Measurements from ENCODE around the gene PFDN6. TPM values are rescaled to one million over a fixed set of nuclear protein-coding genes. Genes with fewer than 3 reads are reported as not detected.

The PFDN6 gene
- total and polyA plus RNA-seq, 9 of the 15 experiments (the other 6 are each of a cell fraction or from before 2014, with no cell fraction given) = 6.8 to 475 (median 216) TPM

DNA sequence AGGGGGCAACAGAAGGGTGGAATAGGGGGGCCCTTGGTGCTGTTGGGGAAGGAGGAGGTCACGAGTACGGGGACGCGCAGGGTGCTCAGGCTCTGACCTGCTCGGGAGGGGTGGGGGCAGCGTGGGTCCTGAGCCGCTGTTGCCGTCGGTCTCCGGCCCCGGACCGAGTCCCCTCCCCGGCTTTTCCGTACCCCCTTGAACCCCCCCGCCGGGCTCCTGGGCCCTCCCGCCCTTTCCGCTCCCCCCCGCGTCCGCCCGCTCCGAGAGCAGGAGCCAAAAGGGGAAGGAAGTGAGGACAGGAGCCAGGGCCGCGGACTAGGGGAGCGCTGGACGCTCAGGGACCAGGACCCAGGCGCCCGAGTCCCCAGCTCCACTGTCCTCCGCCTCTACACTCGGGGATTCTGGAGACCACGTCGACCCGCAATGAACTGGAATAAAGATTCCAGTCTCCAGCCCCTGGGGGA, 9.4 kb downstream of the PFDN6 start, which contains the start of gene RGL2:
Gene RGL2, minus strand, starts transcription at position 170 of the 464 bp plus-strand sequence. CDS start 332 bp downstream, outside the sequence.
- Histone ChIP-seq H3K36me3 (ENCODE audit: control insufficient read depth, insufficient read depth, low read length) (peaks cover 54% of the 10 kb centered on the region), H3K4me1 (replicated peaks in 1 of 2; ENCODE audit: control insufficient read depth in 2 of 2, insufficient read depth in 2 of 2, low read length in 2 of 2) (peaks cover 11 to 39% of the 10 kb centered on the region in 2 experiments), H3K27ac (ENCODE audit: extremely low read depth, low read depth, low read length) (peak within 1 kb of the TSS; percentile 94), H3K4me2 (ENCODE audit: insufficient read depth, low read length) (peak within 1 kb of the TSS; percentile 95), H3K9ac (ENCODE audit: insufficient read depth in 1 of 2, low read depth in 2 of 2, low read length in 2 of 2) (peak within 1 kb of the TSS; percentile 94 to 98), H2AFZ (ENCODE audit: low read depth, low read length) (peak within 1 kb of the TSS; percentile 76), H3K4me3 (peak within 1 kb of the TSS; percentile 64), H3K9me1 (ENCODE audit: control insufficient read depth, insufficient read depth, low read length) (peaks cover 5% of the 10 kb centered on the region), H4K20me1 (replicated peaks; ENCODE audit: control insufficient read depth, insufficient read depth, low read length) (peaks cover 5% of the 10 kb centered on the region; the same call in 1 of the 2 replicates), H3K79me2 (ENCODE audit: control insufficient read depth, insufficient read depth, low read length) (peaks cover 50% of the 10 kb centered on the region), H3K9me3 (replicated peaks; ENCODE audit: control insufficient read depth, insufficient read depth, low read depth, low read length) (no peaks in the 10 kb centered on the region), H3K27me3 (ENCODE audit: control insufficient read depth in 2 of 2, insufficient read depth in 2 of 2, low read length in 2 of 2) (no peaks in the 10 kb centered on the region)
- POLR2A ChIA-PET = interaction anchor here (0.6 to 3.8 kb wide), 20 partner anchors 8 to 519 kb away, joined by 3 to 36 read pairs (median 4); partner anchors contain the start of genes B3GALT4, PFDN6, TAPBP and WDR46
- intact Hi-C loops (cut with micrococcal nuclease) (loop anchor here (1.0 to 5.0 kb wide), 5 partner anchors 14 to 128 kb away; partner anchors contain the start of genes KIFC1 and PHF1), in situ Hi-C loops (cut with MboI) (no loop called here)
- 1% methylated on average over 16 of the region's 34 CpGs for WGBS (ENCODE audit: insufficient coverage, low coverage, missing lambda C conversion rate)
- ATAC-seq = peak; percentile 72
- CTCF ChIA-PET (ENCODE audit: low intra/inter-chr PET ratio) = interaction anchor here (2.4 kb wide), 1 partner anchor 19 kb away, joined by 20 read pairs; no protein-coding TSS in a partner anchor
- BruUV-seq (replicated peaks) = no TSS peak
- FAIRE-seq = no peak
- peak; percentile 81 to 88 (median 83) for DNase-seq (ENCODE audit: extremely low read depth in 1 of 4, low spot score in 3 of 4)
- TF ChIP-seq, protein P1, sequence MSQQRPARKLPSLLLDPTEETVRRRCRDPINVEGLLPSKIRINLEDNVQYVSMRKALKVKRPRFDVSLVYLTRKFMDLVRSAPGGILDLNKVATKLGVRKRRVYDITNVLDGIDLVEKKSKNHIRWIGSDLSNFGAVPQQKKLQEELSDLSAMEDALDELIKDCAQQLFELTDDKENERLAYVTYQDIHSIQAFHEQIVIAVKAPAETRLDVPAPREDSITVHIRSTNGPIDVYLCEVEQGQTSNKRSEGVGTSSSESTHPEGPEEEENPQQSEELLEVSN (IDR thresholded peaks at IDR 0.05; ENCODE audit: borderline replicate concordance in 1 of 2, extremely low read depth in 1 of 2, insufficient read depth in 1 of 2, insufficient read length in 1 of 2, low read depth in 1 of 2, low read length in 1 of 2, poor library complexity in 1 of 2, severe bottlenecking in 1 of 2) = peak in 1 of 2 experiments; percentile 52
- no peak for TF ChIP-seq ZNF717 (CRISPR knock-in tag; IDR thresholded peaks at IDR 0.05)
- TF ChIP-seq RB1 (IDR thresholded peaks at IDR 0.05; ENCODE audit: low read depth) = no peak
- TF ChIP-seq, protein P2, sequence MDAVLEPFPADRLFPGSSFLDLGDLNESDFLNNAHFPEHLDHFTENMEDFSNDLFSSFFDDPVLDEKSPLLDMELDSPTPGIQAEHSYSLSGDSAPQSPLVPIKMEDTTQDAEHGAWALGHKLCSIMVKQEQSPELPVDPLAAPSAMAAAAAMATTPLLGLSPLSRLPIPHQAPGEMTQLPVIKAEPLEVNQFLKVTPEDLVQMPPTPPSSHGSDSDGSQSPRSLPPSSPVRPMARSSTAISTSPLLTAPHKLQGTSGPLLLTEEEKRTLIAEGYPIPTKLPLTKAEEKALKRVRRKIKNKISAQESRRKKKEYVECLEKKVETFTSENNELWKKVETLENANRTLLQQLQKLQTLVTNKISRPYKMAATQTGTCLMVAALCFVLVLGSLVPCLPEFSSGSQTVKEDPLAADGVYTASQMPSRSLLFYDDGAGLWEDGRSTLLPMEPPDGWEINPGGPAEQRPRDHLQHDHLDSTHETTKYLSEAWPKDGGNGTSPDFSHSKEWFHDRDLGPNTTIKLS (IDR thresholded peaks at IDR 0.05; ENCODE audit: borderline replicate concordance, low read depth) = no peak
- TF ChIP-seq GTF2A2 (tag; IDR thresholded peaks at IDR 0.05) = 0 out of 2 replicates have a peak, but pooled peaks have one; percentile 36
- no peak for TF ChIP-seq ZEB2 (IDR thresholded peaks at IDR 0.05)
- peak; percentile 24 for TF ChIP-seq CXXC5 (CRISPR knock-in tag; IDR thresholded peaks at IDR 0.05)
- no peak for TF ChIP-seq ZBTB17 (CRISPR knock-in tag; IDR thresholded peaks at IDR 0.05)
- TF ChIP-seq CC2D1A (IDR thresholded peaks at IDR 0.05) = peak; percentile 53; the same call in 1 of the 2 replicates
- no peak for TF ChIP-seq NFATC3 (IDR thresholded peaks at IDR 0.05)
- no peak for TF ChIP-seq BRCA1 (IDR thresholded peaks at IDR 0.05)
- TF ChIP-seq BRCA1 (CRISPR knock-in tag; IDR thresholded peaks at IDR 0.05) = no peak
- TF ChIP-seq RUNX1 (IDR thresholded peaks at IDR 0.05; ENCODE audit: low read depth) = no peak
- TF ChIP-seq SLC30A9 (CRISPR knock-in tag; IDR thresholded peaks at IDR 0.05) = no peak
- no peak for TF ChIP-seq RBM14 (IDR thresholded peaks at IDR 0.05; ENCODE audit: borderline replicate concordance, insufficient read depth, low read depth, low read length)
- TF ChIP-seq SREBF2 (CRISPR knock-in tag; IDR thresholded peaks at IDR 0.05) = no peak
- TF ChIP-seq PRMT5 (CRISPR knock-in tag; IDR thresholded peaks at IDR 0.05) = no peak
- TF ChIP-seq, protein P3, sequence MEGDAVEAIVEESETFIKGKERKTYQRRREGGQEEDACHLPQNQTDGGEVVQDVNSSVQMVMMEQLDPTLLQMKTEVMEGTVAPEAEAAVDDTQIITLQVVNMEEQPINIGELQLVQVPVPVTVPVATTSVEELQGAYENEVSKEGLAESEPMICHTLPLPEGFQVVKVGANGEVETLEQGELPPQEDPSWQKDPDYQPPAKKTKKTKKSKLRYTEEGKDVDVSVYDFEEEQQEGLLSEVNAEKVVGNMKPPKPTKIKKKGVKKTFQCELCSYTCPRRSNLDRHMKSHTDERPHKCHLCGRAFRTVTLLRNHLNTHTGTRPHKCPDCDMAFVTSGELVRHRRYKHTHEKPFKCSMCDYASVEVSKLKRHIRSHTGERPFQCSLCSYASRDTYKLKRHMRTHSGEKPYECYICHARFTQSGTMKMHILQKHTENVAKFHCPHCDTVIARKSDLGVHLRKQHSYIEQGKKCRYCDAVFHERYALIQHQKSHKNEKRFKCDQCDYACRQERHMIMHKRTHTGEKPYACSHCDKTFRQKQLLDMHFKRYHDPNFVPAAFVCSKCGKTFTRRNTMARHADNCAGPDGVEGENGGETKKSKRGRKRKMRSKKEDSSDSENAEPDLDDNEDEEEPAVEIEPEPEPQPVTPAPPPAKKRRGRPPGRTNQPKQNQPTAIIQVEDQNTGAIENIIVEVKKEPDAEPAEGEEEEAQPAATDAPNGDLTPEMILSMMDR (IDR thresholded peaks at IDR 0.05 in 2 of 3, conservative IDR thresholded peaks at IDR 0.05 in 1 of 3; ENCODE audit: insufficient read depth in 2 of 3, low read depth in 1 of 3, low read length in 3 of 3) = no peak

Data from K562 (cell line).